Naive thymus-derived CD4-positive, alpha-beta T cell (primary cell): ENCODE data around the gene C6. TPM values are rescaled to one million over a fixed set of nuclear protein-coding genes. Genes with fewer than 3 reads are reported as not detected.

Experiments
- ATAC-seq: fragments of 150-1000 bp; cut with Tn5 transposase; 2 replicates; pipeline ENCODE4 v1.10.0; 2021; ENCODE audit warnings: mild to moderate bottlenecking, moderate library complexity
- CTCF ChIA-PET: fragments of 350-600 bp; sonication (Branson Sonifier 250); formaldehyde crosslinking; loops from one replicate; lab custom pipeline; 2021; ENCODE audit warnings: antibody characterized with exemption; lab: Charles Lee
- POLR2A ChIA-PET: fragments of 350-600 bp; sonication (Branson Sonifier 250); formaldehyde crosslinking; loops from one replicate; lab custom pipeline; 2021; ENCODE audit warnings: antibody characterized with exemption, inconsistent platforms; lab: Charles Lee
- DNase-seq, 9 donors: peaks; one replicate each; pipeline versions ENCODE4 v3.0.0 to v3.0.0-alpha.2; 2020 to 2022; ENCODE audit warnings: mixed read lengths in 1 of 9
- H3K27ac ChIP-seq: one replicate; pipeline ENCODE4 v1.7.0; 2013; ENCODE audit warnings: mild to moderate bottlenecking, low read depth, low read length, moderate library complexity
- H3K27me3 ChIP-seq, 2 donors: one replicate each; pipeline ENCODE4 v1.7.0; 2013; ENCODE audit warnings: low read length in 2 of 2, mild to moderate bottlenecking in 2 of 2, moderate library complexity in 2 of 2; ENCODE audit not compliant: control insufficient read depth in 2 of 2, insufficient read depth in 2 of 2
- H3K36me3 ChIP-seq, 3 experiments: 1 replicate in 2 of 3; 2 replicates in 1 of 3; pipeline ENCODE4 v1.7.0; 2013; ENCODE audit warnings: low read length in 3 of 3, mild to moderate bottlenecking in 3 of 3, moderate library complexity in 1 of 3; ENCODE audit not compliant: insufficient read depth in 3 of 3, control insufficient read depth in 2 of 3
- H3K4me1 ChIP-seq, 2 donors: one replicate each; pipeline ENCODE4 v1.7.0; 2013; ENCODE audit warnings: low read length in 2 of 2, mild to moderate bottlenecking in 2 of 2, moderate library complexity in 1 of 2; ENCODE audit not compliant: control insufficient read depth in 2 of 2, insufficient read depth in 2 of 2
- H3K4me3 ChIP-seq: 2 replicates; pipeline ENCODE4 v1.7.0; 2013; ENCODE audit warnings: mild to moderate bottlenecking, low read length
- H3K9me3 ChIP-seq, 3 experiments: 1 replicate in 2 of 3; 2 replicates in 1 of 3; pipeline ENCODE4 v1.7.0; 2013; ENCODE audit warnings: low read length in 3 of 3; ENCODE audit not compliant: control insufficient read depth in 2 of 3
- H3K27ac Mint-ChIP-seq, 9 donors: one replicate each; pipeline ENCODE4 v1.8.0; 2020 to 2022; ENCODE audit warnings: mixed read lengths in 9 of 9, mild to moderate bottlenecking in 8 of 9, moderate library complexity in 5 of 9, inconsistent platforms in 2 of 9
- H3K27me3 Mint-ChIP-seq, 5 donors: one replicate each; pipeline ENCODE4 v1.8.0; 2021 to 2022; ENCODE audit warnings: mixed read lengths in 5 of 5, mild to moderate bottlenecking in 1 of 5
- H3K36me3 Mint-ChIP-seq, 5 donors: one replicate each; pipeline ENCODE4 v1.8.0; 2020 to 2022; ENCODE audit warnings: mixed read lengths in 5 of 5, mild to moderate bottlenecking in 3 of 5, inconsistent platforms in 1 of 5
- H3K4me1 Mint-ChIP-seq, 7 donors: one replicate each; pipeline ENCODE4 v1.8.0; 2020 to 2022; ENCODE audit warnings: mixed read lengths in 7 of 7, mild to moderate bottlenecking in 3 of 7, inconsistent platforms in 1 of 7
- H3K4me3 Mint-ChIP-seq, 10 donors: one replicate each; pipeline ENCODE4 v1.8.0; 2020 to 2022; ENCODE audit warnings: mild to moderate bottlenecking in 10 of 10, mixed read lengths in 10 of 10, moderate library complexity in 6 of 10, inconsistent platforms in 2 of 10
- H3K9me3 Mint-ChIP-seq, 11 donors: one replicate each; pipeline ENCODE4 v1.8.0; 2020 to 2022; ENCODE audit warnings: mixed read lengths in 11 of 11, mild to moderate bottlenecking in 4 of 11, inconsistent platforms in 1 of 11, moderate library complexity in 1 of 11
- intact Hi-C, 2 donors: fragments of 100-400 bp; cut with micrococcal nuclease; formaldehyde crosslinking; loops; one replicate each; pipeline ENCODE4 v1.15.1; 2023
- polyA plus RNA-seq, 2 donors: library from polyadenylated mRNA; unstranded; fragments of 300-500 nt; fragmentation: Illumina TruSeq; gene quantifications; one replicate each; pipeline ENCODE4 v1.2.3, GENCODE V29; 2021
- total RNA-seq, 6 experiments: library from RNA in 5 of 6; stranded (reverse) in 5 of 6; gene quantifications; 1 replicate in 5 of 6; 2 replicates in 1 of 6; pipeline ENCODE4 v1.2.3 and lab custom pipeline; 2021 to 2026

C6 gene
- total and polyA plus RNA-seq, 7 experiments from 2014 or later: not detected

- H3K36me3 ChIP-seq: no peaks in the 10 kb centered on the region
- ChIA-PET POLR2A (no interaction called here), CTCF (no interaction called here)
- no peaks in the 10 kb centered on the region for H3K4me1 ChIP-seq
- H3K27ac ChIP-seq: no peak overlapping the region
- H3K9me3 Mint-ChIP-seq: peaks cover 0 to 9% (median 0%) of the 10 kb centered on the region in 11 donors
- no peaks in the 10 kb centered on the region for H3K9me3 ChIP-seq
- no peak overlapping the region for H3K4me3 ChIP-seq
- H3K27me3 ChIP-seq: no peaks in the 10 kb centered on the region
- no peaks in the 10 kb centered on the region for H3K4me1 Mint-ChIP-seq
- peaks cover 0 to 8% (median 0%) of the 10 kb centered on the region in 5 donors for H3K27me3 Mint-ChIP-seq
- no peak overlapping the region for H3K4me3 Mint-ChIP-seq
- intact Hi-C loops: no loop called here
- no peak for DNase-seq
- no peaks in the 10 kb centered on the region for H3K36me3 Mint-ChIP-seq
- ATAC-seq: no peak
- H3K27ac Mint-ChIP-seq: no peak overlapping the region
Observed at GRCh38 chr5:41161271-41161670, 52.1 kb downstream of the C6 start.

DNA sequence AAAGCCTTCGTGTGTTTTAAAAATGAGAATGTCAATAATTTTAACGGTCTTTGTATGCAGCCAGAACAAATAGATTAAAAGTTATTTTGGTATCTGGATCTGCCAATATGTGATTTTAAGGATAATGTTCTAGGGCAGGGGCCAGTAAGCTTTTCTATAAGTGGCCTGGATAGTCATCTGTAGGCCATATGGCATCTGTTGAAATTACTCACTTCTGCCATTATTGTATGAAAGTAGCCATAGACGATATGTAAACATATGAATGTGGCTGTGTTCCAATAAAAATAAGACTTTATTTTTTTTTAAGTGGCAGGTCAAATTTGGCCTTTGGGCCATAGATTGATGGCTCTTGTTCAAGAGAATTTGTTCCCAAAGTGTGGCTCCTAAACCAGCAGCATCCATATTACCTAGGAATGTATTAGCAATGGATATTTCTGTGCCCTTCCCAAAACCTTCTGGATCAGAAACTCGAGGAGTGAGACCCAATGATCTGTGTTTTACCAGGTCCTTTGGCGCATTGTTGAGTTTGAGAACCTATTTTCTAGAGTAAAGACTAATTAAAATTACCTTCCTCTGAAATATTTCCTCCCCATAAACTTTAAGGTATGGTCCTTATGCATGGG, 55.9 kb downstream of the C6 start:
- CTCF ChIA-PET: no interaction called here
- Mint-ChIP-seq H3K4me1 (no peaks in the 10 kb centered on the region), H3K4me3 (no peak overlapping the region), H3K36me3 (no peaks in the 10 kb centered on the region), H3K27me3 (peaks cover 0 to 4% (median 0%) of the 10 kb centered on the region in 5 donors), H3K9me3 (peaks cover 0 to 5% (median 0%) of the 10 kb centered on the region in 11 donors), H3K27ac (no peak overlapping the region)
- Histone ChIP-seq H3K27ac (no peak overlapping the region), H3K4me1 (no peaks in the 10 kb centered on the region), H3K27me3 (no peaks in the 10 kb centered on the region), H3K4me3 (no peak overlapping the region), H3K9me3 (no peaks in the 10 kb centered on the region), H3K36me3 (no peaks in the 10 kb centered on the region)
- no peak for DNase-seq
- POLR2A ChIA-PET: no interaction called here
- ATAC-seq: no peak
- intact Hi-C loops: no loop called here

DNA sequence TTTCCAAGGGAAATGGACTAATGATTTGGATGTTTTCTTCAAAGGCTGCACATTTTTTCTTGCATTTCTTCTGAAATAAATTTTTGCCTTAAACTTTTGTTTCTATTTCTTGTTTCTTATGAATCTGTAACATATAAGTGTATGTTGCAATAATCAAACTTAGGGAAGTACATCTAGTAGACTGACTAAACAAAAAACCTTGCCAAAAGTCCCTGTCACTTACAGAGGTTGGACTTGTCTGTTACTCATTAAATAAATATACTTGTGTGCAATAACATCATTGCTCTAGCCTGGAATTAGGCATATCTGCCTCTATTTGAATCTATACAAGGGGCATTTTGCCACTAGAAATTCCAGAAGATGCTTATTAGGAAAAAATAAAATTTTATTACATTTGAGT, 56.6 kb downstream of the C6 start:
- Histone ChIP-seq H3K4me3 (no peak overlapping the region), H3K9me3 (no peaks in the 10 kb centered on the region), H3K27me3 (no peaks in the 10 kb centered on the region), H3K4me1 (no peaks in the 10 kb centered on the region), H3K27ac (no peak overlapping the region), H3K36me3 (no peaks in the 10 kb centered on the region)
- Mint-ChIP-seq H3K9me3 (peaks cover 0 to 4% (median 0%) of the 10 kb centered on the region in 11 donors), H3K27me3 (peaks cover 0 to 4% (median 0%) of the 10 kb centered on the region in 5 donors), H3K27ac (no peak overlapping the region), H3K36me3 (no peaks in the 10 kb centered on the region), H3K4me3 (no peak overlapping the region), H3K4me1 (no peaks in the 10 kb centered on the region)
- DNase-seq: no peak
- ChIA-PET POLR2A (no interaction called here), CTCF (no interaction called here)
- ATAC-seq: no peak
- intact Hi-C loops: no loop called here

- CTCF ChIA-PET: no interaction called here
Observed at GRCh38 chr5:41154491-41154890, 58.8 kb downstream of the C6 start.

DNA sequence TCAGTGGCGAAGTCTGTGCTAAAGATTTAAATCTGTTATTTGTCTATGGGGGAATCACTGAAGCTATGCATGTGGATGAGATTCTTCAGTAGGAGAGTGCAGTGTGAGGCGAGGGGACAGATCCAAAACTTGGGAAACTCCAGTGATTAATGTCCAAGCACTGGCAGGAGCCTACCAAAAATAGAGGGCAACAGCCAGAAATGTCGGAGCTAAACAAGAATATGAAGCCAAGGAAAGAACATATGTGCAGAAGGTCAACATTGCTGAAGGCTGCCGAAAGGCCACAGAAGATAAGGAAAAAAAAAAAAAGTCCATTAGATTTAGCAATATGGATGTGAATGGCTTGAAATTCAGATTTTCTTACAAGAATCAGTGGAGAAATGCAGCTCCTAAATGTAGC, 61.8 kb downstream of the C6 start:
- H3K27ac ChIP-seq: no peak overlapping the region
- no peak overlapping the region for H3K4me3 ChIP-seq
- no peaks in the 10 kb centered on the region for H3K36me3 Mint-ChIP-seq
- H3K27me3 ChIP-seq: no peaks in the 10 kb centered on the region
- ChIA-PET CTCF (no interaction called here), POLR2A (no interaction called here)
- H3K4me3 Mint-ChIP-seq: no peak overlapping the region
- no peaks in the 10 kb centered on the region for H3K4me1 ChIP-seq
- DNase-seq (no peak), ATAC-seq (no peak)
- H3K27ac Mint-ChIP-seq: no peak overlapping the region
- peaks cover 0 to 6% (median 0%) of the 10 kb centered on the region in 5 donors for H3K27me3 Mint-ChIP-seq
- H3K4me1 Mint-ChIP-seq: no peaks in the 10 kb centered on the region
- intact Hi-C loops: no loop called here
- no peaks in the 10 kb centered on the region for H3K36me3 ChIP-seq
- peaks cover 0 to 5% (median 0%) of the 10 kb centered on the region in 11 donors for H3K9me3 Mint-ChIP-seq
- H3K9me3 ChIP-seq: no peaks in the 10 kb centered on the region

More at GRCh38 chr5:41154491-41154890, 58.8 kb downstream of the C6 start:
- Mint-ChIP-seq H3K4me3 (no peak overlapping the region), H3K27ac (no peak overlapping the region), H3K36me3 (no peaks in the 10 kb centered on the region), H3K4me1 (no peaks in the 10 kb centered on the region), H3K27me3 (peaks cover 0 to 6% (median 0%) of the 10 kb centered on the region in 5 donors), H3K9me3 (peaks cover 0 to 5% (median 0%) of the 10 kb centered on the region in 11 donors)
- Histone ChIP-seq H3K27ac (no peak overlapping the region), H3K9me3 (no peaks in the 10 kb centered on the region), H3K36me3 (no peaks in the 10 kb centered on the region), H3K4me1 (no peaks in the 10 kb centered on the region), H3K27me3 (no peaks in the 10 kb centered on the region), H3K4me3 (no peak overlapping the region)
- POLR2A ChIA-PET: no interaction called here
- ATAC-seq (no peak), DNase-seq (no peak)
- intact Hi-C loops: no loop called here

- ChIA-PET CTCF (no interaction called here), POLR2A (no interaction called here)
- Mint-ChIP-seq H3K9me3 (peaks cover 0 to 8% (median 0%) of the 10 kb centered on the region in 11 donors), H3K4me1 (no peaks in the 10 kb centered on the region), H3K27me3 (peaks cover 0 to 6% (median 0%) of the 10 kb centered on the region in 5 donors), H3K27ac (no peak overlapping the region), H3K36me3 (no peaks in the 10 kb centered on the region), H3K4me3 (no peak overlapping the region)
- H3K27ac ChIP-seq: no peak overlapping the region
- DNase-seq: no peak
- H3K4me3 ChIP-seq: no peak overlapping the region
- no peak for ATAC-seq
- no peaks in the 10 kb centered on the region for H3K36me3 ChIP-seq
- no peaks in the 10 kb centered on the region for H3K9me3 ChIP-seq
- H3K27me3 ChIP-seq: no peaks in the 10 kb centered on the region
- H3K4me1 ChIP-seq: no peaks in the 10 kb centered on the region
- intact Hi-C loops: no loop called here
Observed at GRCh38 chr5:41148448-41148847, 64.9 kb downstream of the C6 start.

DNA sequence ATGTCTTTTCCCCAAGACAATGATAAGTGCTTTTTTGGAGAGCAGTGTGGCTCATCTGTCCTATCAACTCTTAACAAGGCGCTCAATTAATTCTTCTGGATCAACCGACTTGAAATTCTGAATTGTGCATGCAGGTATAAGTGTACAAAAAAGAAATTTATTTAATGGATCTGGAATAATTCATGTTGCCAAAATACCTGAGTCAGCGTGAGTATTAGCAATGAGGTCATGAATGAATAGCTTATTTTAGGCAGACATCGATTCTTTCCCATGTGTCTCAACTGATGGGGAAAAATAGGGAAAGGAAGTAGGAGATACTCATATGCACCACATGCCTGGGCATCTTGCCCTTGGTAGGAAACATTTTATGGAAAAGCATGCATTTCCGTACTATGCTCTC, 68.0 kb downstream of the C6 start:
- intact Hi-C loops: no loop called here
- H3K4me1 Mint-ChIP-seq: no peaks in the 10 kb centered on the region
- H3K4me3 Mint-ChIP-seq: no peak overlapping the region
- no peaks in the 10 kb centered on the region for H3K4me1 ChIP-seq
- no peaks in the 10 kb centered on the region for H3K36me3 ChIP-seq
- ATAC-seq: no peak
- no peak overlapping the region for H3K27ac ChIP-seq
- DNase-seq: no peak
- H3K4me3 ChIP-seq: no peak overlapping the region
- ChIA-PET POLR2A (no interaction called here), CTCF (no interaction called here)
- H3K27ac Mint-ChIP-seq: no peak overlapping the region
- H3K27me3 Mint-ChIP-seq: peaks cover 0 to 3% (median 0%) of the 10 kb centered on the region in 5 donors
- H3K9me3 ChIP-seq: no peaks in the 10 kb centered on the region
- no peaks in the 10 kb centered on the region for H3K36me3 Mint-ChIP-seq
- H3K9me3 Mint-ChIP-seq: peaks cover 0 to 8% (median 0%) of the 10 kb centered on the region in 11 donors
- no peaks in the 10 kb centered on the region for H3K27me3 ChIP-seq
